GM23338 (cell line): Measurements from ENCODE around the gene DDRGK1. TPM values are rescaled to one million over a fixed set of nuclear protein-coding genes. Genes with fewer than 3 reads are reported as not detected.

Source experiments
- ATAC-seq: fragments of 200-7000 bp; cut with Tn5 transposase; 3 replicates; pipeline ENCODE4 v1.9.1; 2020
- DNase-seq: peaks from one replicate; pipeline ENCODE4 v3.0.0-alpha.2; 2015; ENCODE audit warnings: low spot score
- H2AFZ ChIP-seq: fragments of 200-600 bp; sonication (generic); 2 replicates; pipeline ENCODE4 v1.8.0; 2016; ENCODE audit warnings: antibody characterized with exemption, mild to moderate bottlenecking, moderate library complexity
- H3F3A ChIP-seq: fragments of 200-600 bp; sonication (generic); replicated peaks from 2 replicates; pipeline ENCODE4 v1.8.0; 2017; ENCODE audit warnings: antibody characterized with exemption, mixed run types, low read depth
- H3K27ac ChIP-seq: fragments of 200-600 bp; sonication (generic); 2 replicates; pipeline ENCODE4 v1.6.1; 2016; ENCODE audit warnings: low read depth
- H3K27me3 ChIP-seq: fragments of 200-600 bp; sonication (generic); 2 replicates; pipeline ENCODE4 v1.8.0; 2016; ENCODE audit warnings: mild to moderate bottlenecking, mixed run types, moderate library complexity; ENCODE audit not compliant: insufficient read depth
- H3K36me3 ChIP-seq: fragments of 200-600 bp; sonication (generic); 2 replicates; pipeline ENCODE4 v1.8.0; 2016; ENCODE audit warnings: mild to moderate bottlenecking; ENCODE audit not compliant: insufficient read depth
- H3K4me1 ChIP-seq: fragments of 200-600 bp; sonication (generic); 2 replicates; pipeline ENCODE4 v1.8.0; 2016; ENCODE audit warnings: mild to moderate bottlenecking, moderate library complexity; ENCODE audit not compliant: insufficient read depth
- H3K4me2 ChIP-seq: fragments of 200-600 bp; sonication (generic); 2 replicates; pipeline ENCODE4 v1.7.1; 2017; ENCODE audit warnings: mixed run types
- H3K4me3 ChIP-seq: fragments of 200-600 bp; sonication (generic); 2 replicates; pipeline ENCODE4 v1.6.1; 2016; ENCODE audit warnings: mixed run types
- H3K79me2 ChIP-seq: fragments of 200-600 bp; sonication (generic); replicated peaks from 2 replicates; pipeline ENCODE4 v1.8.0; 2017; ENCODE audit warnings: mild to moderate bottlenecking; ENCODE audit not compliant: insufficient read depth
- H3K9me2 ChIP-seq: fragments of 200-600 bp; sonication (generic); 2 replicates; pipeline ENCODE4 v1.8.0; 2017; ENCODE audit not compliant: insufficient read depth
- H4K20me1 ChIP-seq: fragments of 200-600 bp; sonication (generic); replicated peaks from 2 replicates; pipeline ENCODE4 v1.8.0; 2017; ENCODE audit warnings: mild to moderate bottlenecking; ENCODE audit not compliant: insufficient read depth
- H3K27ac Mint-ChIP-seq: 2 replicates; pipeline ENCODE4 v1.8.0; 2020; ENCODE audit warnings: inconsistent platforms, mild to moderate bottlenecking, moderate library complexity, mixed read lengths
- H3K27me3 Mint-ChIP-seq: 3 replicates; pipeline ENCODE4 v1.8.0; 2022; ENCODE audit warnings: low read depth, mild to moderate bottlenecking, moderate library complexity, mixed read lengths, inconsistent platforms; ENCODE audit not compliant: insufficient read depth, poor library complexity
- H3K36me3 Mint-ChIP-seq: 3 replicates; pipeline ENCODE4 v1.8.0; 2021; ENCODE audit warnings: low read depth, mild to moderate bottlenecking, inconsistent platforms, moderate library complexity, mixed read lengths
- H3K4me1 Mint-ChIP-seq: 3 replicates; pipeline ENCODE4 v1.8.0; 2020; ENCODE audit warnings: mild to moderate bottlenecking, inconsistent platforms, mixed read lengths
- H3K4me3 Mint-ChIP-seq: 3 replicates; pipeline ENCODE4 v1.8.0; 2021; ENCODE audit warnings: moderate library complexity, mild to moderate bottlenecking, inconsistent platforms, mixed read lengths
- H3K9me3 Mint-ChIP-seq: 3 replicates; pipeline ENCODE4 v1.8.0; 2020; ENCODE audit warnings: moderate library complexity, mild to moderate bottlenecking, inconsistent platforms, mixed read lengths
- CREB1 ChIP-seq: fragments of 250-450 bp; sonication (Bioruptor Pico); IDR thresholded peaks from 2 replicates; pipeline ENCODE4 v1.5.0; 2020; ENCODE audit warnings: low read depth, mild to moderate bottlenecking, moderate library complexity
- CTCF ChIP-seq, 2 experiments: fragments of 200-600 bp in 1 of 2; sonication (generic) in 1 of 2; conservative IDR thresholded peaks; 2 replicates each; pipeline versions ENCODE4 v1.5.1 to v1.6.1; 2016 to 2017; ENCODE audit warnings: antibody characterized with exemption in 2 of 2, low read depth in 2 of 2, mild to moderate bottlenecking in 2 of 2, moderate library complexity in 1 of 2
- EZH2phosphoT487 ChIP-seq: fragments of 200-600 bp; sonication (generic); IDR thresholded peaks from one replicate; pipeline ENCODE4 v1.8.1; 2018; ENCODE audit warnings: antibody characterized with exemption; ENCODE audit not compliant: unreplicated experiment
- NANOG ChIP-seq: IDR thresholded peaks from 2 replicates; pipeline ENCODE4 v1.6.1; 2016; ENCODE audit warnings: antibody characterized with exemption, borderline replicate concordance
- STAT1 ChIP-seq: IDR thresholded peaks from one replicate; pipeline ENCODE4 v1.6.1; 2016; ENCODE audit warnings: antibody characterized with exemption; ENCODE audit not compliant: unreplicated experiment
- ZNF462 ChIP-seq: fragments of 250-450 bp; sonication (Bioruptor Pico); IDR thresholded peaks from 2 replicates; pipeline ENCODE4 v1.5.0; 2020; ENCODE audit warnings: mild to moderate bottlenecking, moderate library complexity
- polyA plus RNA-seq: library from polyadenylated mRNA; unstranded; fragments of >200 nt; fragmentation: Nextera tagmentation; extraction: Ambion mirVana; gene quantifications from 2 replicates; pipeline ENCODE4 v1.2.1, GENCODE V29; 2016
- total RNA-seq: library from RNA; depleted of rRNA; stranded (reverse); fragments of >200 nt; shearing (Covaris generic); gene quantifications from 2 replicates; pipeline ENCODE4 v1.2.3, GENCODE V29; 2014

Gene DDRGK1
- total and polyA plus RNA-seq, 2 experiments from 2014 or later, result 44.0 to 45.5 TPM

GRCh38 chr20:3150908-3151307 lies 53.6 kb downstream of the DDRGK1 start:
- TF ChIP-seq ZNF462 (CRISPR knock-in tag) (no peak), CTCF (conservative IDR thresholded peaks at IDR 0.05; ENCODE audit: low read depth in 2 of 2) (no peak), CREB1 (CRISPR knock-in tag) (no peak), EZH2phosphoT487 (no peak), STAT1 (no peak), NANOG (no peak)
- Histone ChIP-seq H3K27me3 (no peaks in the 10 kb centered on the region), H2AFZ (no peak overlapping the region), H3K79me2 (peaks cover 78% of the 10 kb centered on the region), H3F3A (no peaks in the 10 kb centered on the region), H4K20me1 (peaks cover 45% of the 10 kb centered on the region), H3K4me2 (no peak overlapping the region), H3K4me1 (no peaks in the 10 kb centered on the region), H3K4me3 (no peak overlapping the region), H3K9me2 (no peaks in the 10 kb centered on the region), H3K36me3 (peaks cover 21% of the 10 kb centered on the region), H3K27ac (no peak overlapping the region)
- Mint-ChIP-seq H3K9me3 (no peaks in the 10 kb centered on the region), H3K27ac (no peak overlapping the region), H3K4me1 (no peaks in the 10 kb centered on the region), H3K36me3 (peaks cover 21% of the 10 kb centered on the region; the same call in 2 of the 3 replicates), H3K27me3 (peaks cover 1% of the 10 kb centered on the region), H3K4me3 (no peak overlapping the region)
- no peak for ATAC-seq
- DNase-seq, result no peak
